Neural crest cell (in vitro differentiated cells): Measurements from ENCODE around the gene DHRS1. TPM values are rescaled to one million over a fixed set of nuclear protein-coding genes. Genes with fewer than 3 reads are reported as not detected.

Experiments used
- DNase-seq: peaks from one replicate; pipeline ENCODE4 v3.0.0; 2021; ENCODE audit warnings: low read depth, mixed read lengths, low spot score
- H3K27ac Mint-ChIP-seq: one replicate; pipeline ENCODE4 v1.8.0; 2021; ENCODE audit warnings: mild to moderate bottlenecking, mixed read lengths; ENCODE audit not compliant: unreplicated experiment
- H3K27me3 Mint-ChIP-seq: 2 replicates; pipeline ENCODE4 v1.8.0; 2021; ENCODE audit warnings: low read depth, mild to moderate bottlenecking, mixed read lengths
- H3K36me3 Mint-ChIP-seq: 2 replicates; pipeline ENCODE4 v1.8.0; 2021; ENCODE audit warnings: low read depth, mild to moderate bottlenecking, mixed read lengths
- H3K4me1 Mint-ChIP-seq: 2 replicates; pipeline ENCODE4 v1.8.0; 2021; ENCODE audit warnings: mixed read lengths
- H3K4me3 Mint-ChIP-seq: one replicate; pipeline ENCODE4 v1.8.0; 2021; ENCODE audit warnings: mild to moderate bottlenecking, mixed read lengths
- H3K9me3 Mint-ChIP-seq: 2 replicates; pipeline ENCODE4 v1.8.0; 2021; ENCODE audit warnings: mixed read lengths
- CTCF ChIP-seq: fragments of 200-600 bp; sonication (generic); conservative IDR thresholded peaks from 2 replicates; pipeline ENCODE4 v1.5.0; 2021; ENCODE audit warnings: antibody characterized with exemption, mild to moderate bottlenecking
- total RNA-seq: library from RNA; stranded (reverse); gene quantifications from 2 replicates; pipeline ENCODE4 v1.2.1, GENCODE V29; 2021

The DHRS1 gene
- total RNA-seq, 1 donor from 2014 or later: 17.2 TPM

- Mint-ChIP-seq H3K27ac (no peak within 1 kb of the TSS), H3K27me3 (no peaks in the 10 kb centered on the region), H3K9me3 (no peaks in the 10 kb centered on the region), H3K36me3 (peaks cover 3% of the 10 kb centered on the region), H3K4me1 (peaks cover 5% of the 10 kb centered on the region), H3K4me3 (peak within 1 kb of the TSS; percentile 38)
- peak; percentile 91 for TF ChIP-seq CTCF
- DNase-seq: peak; percentile 71
These were observed 8.2 kb upstream of the DHRS1 start, which contains the start of gene CIDEB for GRCh38 chr14:24307575-24308341. TSS of gene CIDEB (minus strand) at chr14:24307977. CDS start at chr14:24307858, 119 bp downstream.

GRCh38 chr14:24307156-24307574 lies 7.6 kb upstream of the DHRS1 start:
- Mint-ChIP-seq H3K36me3 (peaks cover 3% of the 10 kb centered on the region), H3K4me1 (peaks cover 5% of the 10 kb centered on the region), H3K27me3 (no peaks in the 10 kb centered on the region), H3K27ac (no peak overlapping the region), H3K9me3 (no peaks in the 10 kb centered on the region), H3K4me3 (no peak overlapping the region)
- no peak for TF ChIP-seq CTCF
- no peak for DNase-seq

GRCh38 chr14:24304019-24304387 lies 4.4 kb upstream of the DHRS1 start:
- TF ChIP-seq CTCF: no peak
- H3K9me3 Mint-ChIP-seq: no peaks in the 10 kb centered on the region
- peaks cover 5% of the 10 kb centered on the region for H3K36me3 Mint-ChIP-seq
- H3K4me3 Mint-ChIP-seq: no peak overlapping the region
- peaks cover 22% of the 10 kb centered on the region for H3K4me1 Mint-ChIP-seq
- H3K27me3 Mint-ChIP-seq: no peaks in the 10 kb centered on the region
- no peak for DNase-seq
- H3K27ac Mint-ChIP-seq: no peak overlapping the region

GRCh38 chr14:24300326-24300980 lies 873 bp upstream of the DHRS1 start:
- H3K27me3 Mint-ChIP-seq: no peaks in the 10 kb centered on the region
- peaks cover 2% of the 10 kb centered on the region for H3K36me3 Mint-ChIP-seq
- peak overlapping the region; percentile 97 for H3K4me3 Mint-ChIP-seq
- peaks cover 32% of the 10 kb centered on the region for H3K4me1 Mint-ChIP-seq
- H3K9me3 Mint-ChIP-seq: no peaks in the 10 kb centered on the region
- TF ChIP-seq CTCF: no peak
- no peak for DNase-seq
- peak overlapping the region; percentile 72 for H3K27ac Mint-ChIP-seq

GRCh38 chr14:24298892-24299254 lies 707 bp downstream of the DHRS1 start:
- no peak for DNase-seq
- TF ChIP-seq CTCF: no peak
- H3K36me3 Mint-ChIP-seq: peaks cover 2% of the 10 kb centered on the region
- peaks cover 32% of the 10 kb centered on the region for H3K4me1 Mint-ChIP-seq
- peak overlapping the region; percentile 94 for H3K27ac Mint-ChIP-seq
- H3K27me3 Mint-ChIP-seq: no peaks in the 10 kb centered on the region
- H3K9me3 Mint-ChIP-seq: no peaks in the 10 kb centered on the region
- H3K4me3 Mint-ChIP-seq: peak overlapping the region; percentile 97
